Stimulated activated naive CD8-positive, alpha-beta T cell treated with anti-CD3 and anti-CD28 coated beads, Interleukin-15, amount 100 ng/mL, for 72 hours (primary cell): ENCODE data around the gene ZNF682.
"Not testable (repeated sequence)": the region's sequence is repeated elsewhere in the genome, so short reads cannot be mapped to it uniquely, and the experiment has no call there.

Experiments
- ATAC-seq: fragments of 150-1000 bp; cut with Tn5 transposase; 2 replicates; pipeline ENCODE4 v1.10.0; 2021; ENCODE audit warnings: mild to moderate bottlenecking, moderate library complexity
- DNase-seq, 2 donors: peaks; one replicate each; pipeline ENCODE4 v3.0.0; 2021 to 2022
- H3K27ac Mint-ChIP-seq, 2 donors: one replicate each; pipeline ENCODE4 v1.8.0; 2022; ENCODE audit warnings: mild to moderate bottlenecking in 2 of 2, mixed read lengths in 2 of 2, moderate library complexity in 2 of 2
- H3K27me3 Mint-ChIP-seq: one replicate; pipeline ENCODE4 v1.8.0; 2022; ENCODE audit warnings: mixed read lengths
- H3K4me1 Mint-ChIP-seq: one replicate; pipeline ENCODE4 v1.8.0; 2022; ENCODE audit warnings: mild to moderate bottlenecking, mixed read lengths
- H3K4me3 Mint-ChIP-seq, 2 donors: one replicate each; pipeline ENCODE4 v1.8.0; 2022; ENCODE audit warnings: mild to moderate bottlenecking in 2 of 2, mixed read lengths in 2 of 2, moderate library complexity in 1 of 2
- H3K9me3 Mint-ChIP-seq, 2 donors: one replicate each; pipeline ENCODE4 v1.8.0; 2022; ENCODE audit warnings: mixed read lengths in 2 of 2

ZNF682 gene

DNA sequence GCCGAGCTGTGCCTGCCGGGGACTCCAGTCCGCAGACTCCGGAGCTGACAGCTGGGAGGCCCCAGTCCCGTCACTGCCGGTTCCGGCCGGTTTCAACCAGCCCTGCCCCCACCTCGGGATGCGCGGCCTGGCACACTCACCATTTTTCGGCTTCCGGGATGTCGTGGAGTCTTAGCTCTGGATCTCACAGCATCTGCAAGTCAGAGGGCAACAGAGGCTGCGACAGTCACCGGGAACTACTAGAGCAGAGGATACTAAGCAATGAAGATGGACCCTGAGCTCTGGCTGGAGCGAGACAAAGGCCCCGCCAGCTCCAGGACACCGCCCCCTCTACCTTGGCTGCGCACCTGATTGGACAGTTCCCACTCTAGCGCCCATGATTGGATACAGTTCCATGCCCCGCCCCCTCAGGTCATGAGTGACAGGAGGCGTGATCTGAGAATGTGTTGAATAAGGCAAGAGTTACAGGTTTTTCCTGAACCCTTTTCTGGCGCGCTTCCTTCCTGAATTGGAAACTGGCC is at the start of gene ZNF682:
Gene ZNF682, minus strand, starts transcription at position 303 of the 521 bp plus-strand sequence. Its CDS starts 160 bp downstream, at position 143.
- DNase-seq (peak; percentile 93 to 96), ATAC-seq (peak; percentile 99)
- Mint-ChIP-seq H3K27me3 (no peaks in the 10 kb centered on the region), H3K27ac (peak within 1 kb of the TSS; percentile 98 to 99), H3K4me1 (peaks cover 18% of the 10 kb centered on the region), H3K9me3 (no peaks in the 10 kb centered on the region), H3K4me3 (peak within 1 kb of the TSS; percentile 96 to 98)

- Mint-ChIP-seq H3K9me3 (peaks cover 13 to 17% of the 10 kb centered on the region in 2 donors), H3K4me1 (peaks cover 33% of the 10 kb centered on the region)
- not testable (repeated sequence) for H3K4me3 Mint-ChIP-seq, H3K27ac Mint-ChIP-seq, H3K27me3 Mint-ChIP-seq, ATAC-seq, DNase-seq
Observed at GRCh38 chr19:20082876-20083275, 43.6 kb upstream of the ZNF682 start.

DNA sequence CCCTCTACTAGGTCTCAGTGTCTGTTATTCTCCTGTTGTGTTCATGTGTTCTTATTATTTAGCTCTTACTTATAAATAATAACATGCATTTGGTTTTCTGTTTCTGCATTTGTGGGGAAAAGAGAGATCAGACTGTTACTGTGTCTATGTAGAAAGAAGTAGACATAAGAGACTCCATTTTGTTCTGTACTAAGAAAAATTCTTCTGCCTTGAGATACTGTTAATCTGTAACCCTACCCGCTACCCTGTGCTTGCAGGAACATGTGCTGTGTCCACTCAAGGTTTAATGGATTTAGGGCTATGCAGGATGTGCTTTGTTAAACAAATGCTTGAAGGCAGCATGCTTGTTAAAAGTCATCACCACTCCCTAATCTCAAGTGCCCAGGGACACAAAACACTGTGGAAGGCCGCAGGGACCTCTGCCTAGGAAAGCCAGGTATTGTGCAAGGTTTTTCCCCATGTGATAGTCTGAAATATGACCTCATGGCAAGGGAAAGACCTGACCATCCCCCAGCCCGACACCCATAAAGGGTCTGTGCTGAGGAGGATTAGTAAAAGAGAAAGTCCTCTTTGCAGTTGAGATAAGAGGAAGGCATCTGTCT is 43.0 kb upstream of the ZNF682 start:
- not testable (repeated sequence) for ATAC-seq, H3K27me3 Mint-ChIP-seq, H3K4me3 Mint-ChIP-seq, DNase-seq, H3K27ac Mint-ChIP-seq
- H3K4me1 Mint-ChIP-seq = peaks cover 33% of the 10 kb centered on the region
- peaks cover 8 to 12% of the 10 kb centered on the region in 2 donors for H3K9me3 Mint-ChIP-seq

GRCh38 chr19:20080656-20081055 is 41.4 kb upstream of the ZNF682 start:
- ATAC-seq (no peak), DNase-seq (no peak)
- Mint-ChIP-seq H3K27me3 (no peaks in the 10 kb centered on the region), H3K4me3 (no peak overlapping the region), H3K27ac (no peak overlapping the region), H3K9me3 (peaks cover 8 to 10% of the 10 kb centered on the region in 2 donors), H3K4me1 (peaks cover 33% of the 10 kb centered on the region)

- H3K27ac Mint-ChIP-seq = no peak overlapping the region
- no peaks in the 10 kb centered on the region for H3K27me3 Mint-ChIP-seq
Observed at GRCh38 chr19:20079476-20079875, 40.2 kb upstream of the ZNF682 start.

DNA sequence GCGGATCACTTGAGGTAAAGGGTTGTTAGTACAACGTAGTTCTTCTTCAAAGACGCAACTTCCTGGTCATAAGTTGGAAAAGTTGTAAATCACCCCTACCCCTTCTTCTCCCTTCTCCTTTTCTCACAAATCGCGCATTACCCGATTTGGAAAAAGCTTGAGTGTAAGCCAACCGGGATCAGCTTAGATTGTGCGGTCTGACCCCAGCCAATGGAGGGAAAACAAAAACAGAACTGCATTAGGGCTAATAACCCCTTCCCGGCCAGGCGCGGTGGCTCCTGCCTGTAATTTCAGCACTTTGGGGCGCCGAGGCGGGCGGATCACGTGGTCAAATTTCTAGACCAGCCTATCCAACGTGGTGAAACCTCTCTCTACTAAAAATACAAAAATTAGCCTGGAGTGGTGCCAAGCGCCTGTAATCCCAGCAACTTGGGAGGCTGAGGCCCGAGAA is 39.3 kb upstream of the ZNF682 start:
- H3K9me3 Mint-ChIP-seq = peaks cover 8 to 10% of the 10 kb centered on the region in 2 donors
- no peaks in the 10 kb centered on the region for H3K27me3 Mint-ChIP-seq
- ATAC-seq (no peak), DNase-seq (peak; percentile 2 to 34)
- H3K4me3 Mint-ChIP-seq = peak overlapping the region; percentile 98 to 99
- peaks cover 33% of the 10 kb centered on the region for H3K4me1 Mint-ChIP-seq
- H3K27ac Mint-ChIP-seq = peak overlapping the region; percentile 90 to 96

More at GRCh38 chr19:20079476-20079875, 40.2 kb upstream of the ZNF682 start:
- H3K9me3 Mint-ChIP-seq = peaks cover 8 to 10% of the 10 kb centered on the region in 2 donors
- DNase-seq = no peak
- peaks cover 33% of the 10 kb centered on the region for H3K4me1 Mint-ChIP-seq
- peak overlapping the region; percentile 29 to 42 for H3K4me3 Mint-ChIP-seq
- no peak for ATAC-seq

DNA sequence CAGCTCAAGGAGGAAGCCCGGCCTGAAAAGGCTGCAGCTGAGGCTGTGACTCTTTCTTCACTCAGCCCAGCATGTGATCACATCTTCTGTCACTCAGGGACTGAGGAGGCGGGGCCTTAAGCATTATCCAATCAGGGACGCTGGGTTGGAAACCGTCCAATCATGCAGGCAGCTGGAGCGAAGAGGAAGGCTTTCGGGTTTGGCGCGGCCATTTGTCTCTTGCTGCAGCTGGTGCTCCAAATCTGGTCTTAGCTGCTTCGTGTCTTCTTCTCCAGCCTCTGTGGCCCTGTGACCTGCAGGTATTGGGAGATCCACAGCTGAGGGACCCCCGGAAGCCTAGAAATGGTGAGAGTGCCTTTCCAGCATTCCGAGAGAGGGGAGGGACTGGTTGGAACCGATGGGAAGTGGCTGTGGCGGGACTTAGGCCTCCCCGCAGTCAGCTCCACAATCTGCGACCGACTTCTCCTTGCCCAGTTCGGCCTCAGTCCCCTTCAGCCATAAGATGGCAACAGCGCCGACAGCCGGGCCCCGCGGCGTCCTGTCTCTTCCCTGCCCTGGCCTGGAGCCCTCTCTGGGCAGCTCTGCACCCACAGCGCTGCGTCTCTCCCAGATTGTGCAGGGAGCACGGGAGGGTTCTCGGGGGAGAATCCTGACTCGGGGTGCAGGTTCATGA is 38.6 kb upstream of the ZNF682 start, which contains the start of gene ZNF90:
Gene ZNF90, plus strand, starts transcription at position 210 of the 673 bp plus-strand sequence. Its CDS starts 133 bp downstream, at position 343.
- peaks cover 4 to 10% of the 10 kb centered on the region in 2 donors for H3K9me3 Mint-ChIP-seq
- H3K4me3 Mint-ChIP-seq = peak within 1 kb of the TSS; percentile 98 to 99
- H3K27ac Mint-ChIP-seq = peak within 1 kb of the TSS; percentile 90 to 96
- peak; percentile 88 to 95 for DNase-seq
- no peaks in the 10 kb centered on the region for H3K27me3 Mint-ChIP-seq
- peak; percentile 99 for ATAC-seq
- H3K4me1 Mint-ChIP-seq = peaks cover 33% of the 10 kb centered on the region

- DNase-seq (no peak), ATAC-seq (no peak)
- H3K4me1 Mint-ChIP-seq = no peaks in the 10 kb centered on the region
- peaks cover 12% of the 10 kb centered on the region for H3K27me3 Mint-ChIP-seq
- peaks cover 13 to 22% of the 10 kb centered on the region in 2 donors for H3K9me3 Mint-ChIP-seq
- no peak overlapping the region for H3K4me3 Mint-ChIP-seq
- H3K27ac Mint-ChIP-seq = no peak overlapping the region
Observed at GRCh38 chr19:20072936-20073335, 33.6 kb upstream of the ZNF682 start.

GRCh38 chr19:20070691-20071090 is 31.4 kb upstream of the ZNF682 start:
- ATAC-seq (no peak), DNase-seq (no peak)
- peaks cover 18 to 28% of the 10 kb centered on the region in 2 donors for H3K9me3 Mint-ChIP-seq
- peak overlapping the region in 1 of 2 donors; percentile 42 for H3K27ac Mint-ChIP-seq
- H3K4me1 Mint-ChIP-seq = no peaks in the 10 kb centered on the region
- peaks cover 28% of the 10 kb centered on the region for H3K27me3 Mint-ChIP-seq
- no peak overlapping the region for H3K4me3 Mint-ChIP-seq

DNA sequence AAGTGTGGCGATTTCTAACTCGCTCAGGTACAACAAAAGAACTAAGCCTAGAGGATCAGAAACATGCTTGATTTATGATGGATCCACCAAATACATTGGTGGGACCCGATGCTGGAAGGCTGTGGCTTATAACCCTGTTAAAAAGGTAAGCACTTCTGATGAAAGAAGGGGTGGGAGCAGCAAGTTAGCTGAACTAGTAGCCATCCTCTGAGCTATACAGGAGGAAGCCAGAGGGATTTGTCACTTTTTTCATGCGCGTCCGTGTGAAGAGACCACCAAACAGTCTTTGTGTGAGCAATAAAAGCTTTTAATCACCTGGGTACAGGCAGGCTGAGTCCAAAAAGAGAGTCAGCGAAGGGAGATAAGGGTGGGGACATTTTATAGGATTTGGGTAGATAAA is 29.3 kb upstream of the ZNF682 start:
- H3K9me3 Mint-ChIP-seq = peaks cover 18 to 28% of the 10 kb centered on the region in 2 donors
- H3K27ac Mint-ChIP-seq, H3K4me1 Mint-ChIP-seq, ATAC-seq, H3K4me3 Mint-ChIP-seq, DNase-seq: not testable (repeated sequence)
- H3K27me3 Mint-ChIP-seq = peaks cover 28% of the 10 kb centered on the region

GRCh38 chr19:20067943-20068342 is 28.6 kb upstream of the ZNF682 start:
- no peak for DNase-seq
- ATAC-seq = no peak
- H3K27ac Mint-ChIP-seq = no peak overlapping the region
- no peaks in the 10 kb centered on the region for H3K4me1 Mint-ChIP-seq
- H3K27me3 Mint-ChIP-seq = peaks cover 28% of the 10 kb centered on the region
- H3K9me3 Mint-ChIP-seq = peaks cover 18 to 28% of the 10 kb centered on the region in 2 donors
- H3K4me3 Mint-ChIP-seq = no peak overlapping the region

DNA sequence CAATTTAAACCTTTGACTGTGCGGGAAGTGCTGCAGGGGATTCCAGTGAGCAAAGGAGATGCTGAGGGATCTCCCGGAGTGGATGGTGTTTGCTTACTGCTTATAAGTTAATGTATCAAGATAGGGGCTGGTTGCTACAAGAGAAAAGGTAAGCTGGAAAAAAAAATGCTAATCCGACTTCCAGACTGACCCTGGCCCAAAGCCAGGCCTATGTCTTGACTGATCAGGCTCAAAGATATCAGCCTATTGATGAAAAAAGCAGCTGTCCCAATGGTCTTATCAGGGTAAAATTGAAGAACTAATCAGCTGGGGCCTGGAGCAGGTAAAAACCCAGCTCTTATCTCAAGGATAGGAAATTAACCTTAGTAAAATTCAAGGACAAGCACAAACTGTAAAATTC is 27.6 kb upstream of the ZNF682 start:
- DNase-seq = no peak
- H3K27me3 Mint-ChIP-seq = peaks cover 28% of the 10 kb centered on the region
- no peak for ATAC-seq
- H3K9me3 Mint-ChIP-seq = peaks cover 18 to 28% of the 10 kb centered on the region in 2 donors
- H3K27ac Mint-ChIP-seq = no peak overlapping the region
- no peaks in the 10 kb centered on the region for H3K4me1 Mint-ChIP-seq
- no peak overlapping the region for H3K4me3 Mint-ChIP-seq

- no peak overlapping the region for H3K4me3 Mint-ChIP-seq
- no peak overlapping the region for H3K27ac Mint-ChIP-seq
- DNase-seq = no peak
- H3K27me3 Mint-ChIP-seq = no peaks in the 10 kb centered on the region
- ATAC-seq = no peak
- H3K4me1 Mint-ChIP-seq = no peaks in the 10 kb centered on the region
- H3K9me3 Mint-ChIP-seq = no peaks in the 10 kb centered on the region
Observed at GRCh38 chr19:20060282-20060681, 21.0 kb upstream of the ZNF682 start.

DNA sequence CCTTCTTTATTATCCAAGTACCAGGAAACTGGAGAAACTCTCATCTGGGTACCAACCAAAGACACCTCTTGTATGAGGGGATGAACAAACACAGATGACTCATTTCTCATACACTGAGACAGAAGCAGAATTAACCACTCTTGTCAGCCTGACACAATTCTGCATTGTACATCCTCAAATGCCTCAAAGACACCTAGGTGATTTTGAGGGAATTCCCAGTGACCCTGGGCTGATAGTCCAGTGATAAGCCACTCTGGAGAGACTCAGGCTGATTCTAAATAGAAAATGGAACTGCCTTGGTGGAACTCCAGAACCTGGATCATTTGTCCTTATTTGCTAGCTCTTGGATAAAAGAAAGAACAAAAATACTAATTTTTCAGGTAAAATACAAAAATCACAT is 19.4 kb upstream of the ZNF682 start:
- H3K27ac Mint-ChIP-seq, H3K27me3 Mint-ChIP-seq, H3K4me1 Mint-ChIP-seq, H3K4me3 Mint-ChIP-seq, H3K9me3 Mint-ChIP-seq, DNase-seq: not testable (repeated sequence)
- peak; percentile 60 for ATAC-seq

GRCh38 chr19:20051841-20052768 is 12.8 kb upstream of the ZNF682 start:
- H3K27ac Mint-ChIP-seq = peak overlapping the region; percentile 96 to 98
- DNase-seq (peak; percentile 59 to 78), ATAC-seq (peak; percentile 96)
- H3K4me3 Mint-ChIP-seq = peak overlapping the region; percentile 96 to 98
- H3K27me3 Mint-ChIP-seq = no peaks in the 10 kb centered on the region
- peaks cover 29% of the 10 kb centered on the region for H3K4me1 Mint-ChIP-seq
- peaks cover 18% of the 10 kb centered on the region in 2 donors for H3K9me3 Mint-ChIP-seq
